Endothelial cell (in vitro differentiated cells): ENCODE data around the gene RIMBP2. TPM values are rescaled to one million over a fixed set of nuclear protein-coding genes. Genes with fewer than 3 reads are reported as not detected.

Experiments
- DNase-seq: peaks from one replicate; pipeline ENCODE4 v3.0.0; 2021; ENCODE audit warnings: low spot score
- H3K27ac Mint-ChIP-seq: one replicate; pipeline ENCODE4 v1.8.0; 2021; ENCODE audit warnings: mixed read lengths, inconsistent platforms; ENCODE audit not compliant: unreplicated experiment
- H3K27me3 Mint-ChIP-seq: one replicate; pipeline ENCODE4 v1.8.0; 2021; ENCODE audit warnings: mild to moderate bottlenecking, moderate library complexity, mixed read lengths, inconsistent platforms; ENCODE audit not compliant: unreplicated experiment
- H3K36me3 Mint-ChIP-seq: one replicate; pipeline ENCODE4 v1.8.0; 2021; ENCODE audit warnings: mild to moderate bottlenecking, low read depth, mixed read lengths, inconsistent platforms; ENCODE audit not compliant: unreplicated experiment
- H3K4me1 Mint-ChIP-seq: one replicate; pipeline ENCODE4 v1.8.0; 2021; ENCODE audit warnings: mild to moderate bottlenecking, mixed read lengths, inconsistent platforms; ENCODE audit not compliant: unreplicated experiment
- H3K4me3 Mint-ChIP-seq: one replicate; pipeline ENCODE4 v1.8.0; 2021; ENCODE audit warnings: mild to moderate bottlenecking, mixed read lengths, inconsistent platforms; ENCODE audit not compliant: unreplicated experiment
- H3K9me3 Mint-ChIP-seq: one replicate; pipeline ENCODE4 v1.8.0; 2021; ENCODE audit warnings: mixed read lengths, inconsistent platforms; ENCODE audit not compliant: unreplicated experiment
- CTCF ChIP-seq: fragments of 200-600 bp; sonication (generic); IDR thresholded peaks from one replicate; pipeline ENCODE4 v1.5.0; 2021; ENCODE audit warnings: antibody characterized with exemption; ENCODE audit not compliant: unreplicated experiment
- total RNA-seq: library from RNA; stranded (reverse); fragmentation: NEBNext Ultra II Directional; extraction: Animal tissue kit (Norgen Biotek cat#: 25700); gene quantifications from one replicate; pipeline ENCODE4 v1.2.1, GENCODE V29; 2021; ENCODE audit not compliant: unreplicated experiment

RIMBP2 gene
- total RNA-seq, 1 donor from 2014 or later: 1.4 TPM

- H3K36me3 Mint-ChIP-seq: peaks cover 6% of the 10 kb centered on the region
- H3K4me1 Mint-ChIP-seq: no peaks in the 10 kb centered on the region
- H3K27ac Mint-ChIP-seq: no peak overlapping the region
- no peak for TF ChIP-seq CTCF
- peaks cover 25% of the 10 kb centered on the region for H3K9me3 Mint-ChIP-seq
- no peak overlapping the region for H3K4me3 Mint-ChIP-seq
- peaks cover 5% of the 10 kb centered on the region for H3K27me3 Mint-ChIP-seq
- DNase-seq: no peak
These were observed 230.0 kb downstream of the RIMBP2 start for GRCh38 chr12:130486146-130486435.

GRCh38 chr12:130485291-130486145 lies 230.6 kb downstream of the RIMBP2 start:
- H3K4me3 Mint-ChIP-seq: no peak overlapping the region
- H3K27ac Mint-ChIP-seq: no peak overlapping the region
- peaks cover 5% of the 10 kb centered on the region for H3K27me3 Mint-ChIP-seq
- H3K36me3 Mint-ChIP-seq: peaks cover 6% of the 10 kb centered on the region
- no peaks in the 10 kb centered on the region for H3K4me1 Mint-ChIP-seq
- peaks cover 22% of the 10 kb centered on the region for H3K9me3 Mint-ChIP-seq
- DNase-seq: no peak
- TF ChIP-seq CTCF: no peak

GRCh38 chr12:130484221-130484620 lies 231.9 kb downstream of the RIMBP2 start:
- Mint-ChIP-seq H3K27ac (no peak overlapping the region), H3K27me3 (peaks cover 5% of the 10 kb centered on the region), H3K36me3 (no peaks in the 10 kb centered on the region), H3K4me3 (no peak overlapping the region), H3K9me3 (peaks cover 15% of the 10 kb centered on the region), H3K4me1 (no peaks in the 10 kb centered on the region)
- no peak for TF ChIP-seq CTCF
- DNase-seq: no peak

GRCh38 chr12:130483616-130484180 lies 232.4 kb downstream of the RIMBP2 start:
- no peak for TF ChIP-seq CTCF
- no peak overlapping the region for H3K27ac Mint-ChIP-seq
- DNase-seq: no peak
- peaks cover 15% of the 10 kb centered on the region for H3K9me3 Mint-ChIP-seq
- H3K27me3 Mint-ChIP-seq: peaks cover 4% of the 10 kb centered on the region
- no peaks in the 10 kb centered on the region for H3K4me1 Mint-ChIP-seq
- no peak overlapping the region for H3K4me3 Mint-ChIP-seq
- no peaks in the 10 kb centered on the region for H3K36me3 Mint-ChIP-seq

GRCh38 chr12:130482448-130482847 lies 233.7 kb downstream of the RIMBP2 start:
- no peaks in the 10 kb centered on the region for H3K4me1 Mint-ChIP-seq
- H3K9me3 Mint-ChIP-seq: peaks cover 12% of the 10 kb centered on the region
- peaks cover 8% of the 10 kb centered on the region for H3K27me3 Mint-ChIP-seq
- H3K36me3 Mint-ChIP-seq: no peaks in the 10 kb centered on the region
- no peak for DNase-seq
- no peak for TF ChIP-seq CTCF
- no peak overlapping the region for H3K27ac Mint-ChIP-seq
- H3K4me3 Mint-ChIP-seq: no peak overlapping the region
